H1 (cell line): Measurements from ENCODE around the gene LTA4H. TPM values are rescaled to one million over a fixed set of nuclear protein-coding genes. Genes with fewer than 3 reads are reported as not detected.

Source experiments
- CTCF ChIA-PET: fragments of 300-600 bp; sonication (Branson Sonifier 250); formaldehyde crosslinking; loops from one replicate; lab custom pipeline; 2021; ENCODE audit not compliant: partially characterized antibody; lab: Charles Lee
- POLR2A ChIA-PET: fragments of 300-600 bp; sonication (Branson Sonifier 250); formaldehyde crosslinking; loops from one replicate; lab custom pipeline; 2021; ENCODE audit warnings: inconsistent platforms; ENCODE audit not compliant: partially characterized antibody; lab: Charles Lee
- DNase-seq, 2 experiments: peaks; one replicate each; pipeline versions ENCODE4 v3.0.0 to v3.0.0-alpha.2; 2010 to 2022; ENCODE audit warnings: low spot score in 2 of 2, low read depth in 1 of 2, mixed read lengths in 1 of 2
- FAIRE-seq: peaks from 2 replicates; lab custom pipeline; 2011; peaks lifted over from hg19 to GRCh38; lab: Jason Lieb, UNC
- H2AFZ ChIP-seq: 2 replicates; pipeline ENCODE4 v1.8.1; 2012; ENCODE audit warnings: low read length, inconsistent platforms
- H2AK5ac ChIP-seq: 2 replicates; pipeline ENCODE4 v1.6.1; 2013; ENCODE audit warnings: low read depth, low read length
- H2BK120ac ChIP-seq: replicated peaks from 2 replicates; pipeline ENCODE3; 2013; ENCODE audit warnings: low read depth, low read length, inconsistent platforms
- H2BK12ac ChIP-seq: 2 replicates; pipeline ENCODE4 v1.6.1; 2013; ENCODE audit warnings: low read depth, low read length
- H2BK15ac ChIP-seq: 2 replicates; pipeline ENCODE4 v1.6.1; 2013; ENCODE audit warnings: low read length
- H2BK20ac ChIP-seq: 2 replicates; pipeline ENCODE4 v1.6.1; 2013; ENCODE audit warnings: low read length
- H2BK5ac ChIP-seq: 2 replicates; pipeline ENCODE4 v1.6.1; 2013; ENCODE audit warnings: low read depth, low read length
- H3K14ac ChIP-seq: 2 replicates; pipeline ENCODE4 v1.6.1; 2013; ENCODE audit warnings: inconsistent platforms; ENCODE audit not compliant: insufficient read length
- H3K18ac ChIP-seq: 2 replicates; pipeline ENCODE4 v1.6.1; 2013; ENCODE audit warnings: low read length; ENCODE audit errors: extremely low read depth
- H3K23ac ChIP-seq: 2 replicates; pipeline ENCODE4 v1.6.1; 2013; ENCODE audit warnings: inconsistent platforms; ENCODE audit not compliant: insufficient read length
- H3K23me2 ChIP-seq: 2 replicates; pipeline ENCODE4 v1.6.1; 2013; ENCODE audit warnings: low read depth, low read length
- H3K27ac ChIP-seq: 2 replicates; pipeline ENCODE4 v1.6.1; 2011; ENCODE audit warnings: low read depth, low read length, inconsistent platforms
- H3K27me3 ChIP-seq, 4 experiments: replicated peaks in 1 of 4; 1 replicate in 1 of 4; 2 replicates in 3 of 4; pipeline versions ENCODE4 v1.6.1 to v1.8.1; 2011 to 2013; ENCODE audit warnings: low read length in 3 of 4, mild to moderate bottlenecking in 3 of 4, inconsistent platforms in 2 of 4, mixed read lengths in 2 of 4, moderate library complexity in 1 of 4; ENCODE audit not compliant: control insufficient read depth in 3 of 4, insufficient read depth in 3 of 4; ENCODE audit errors: extremely low read depth in 1 of 4
- H3K36me3 ChIP-seq, 4 experiments: 2 replicates each; pipeline versions ENCODE4 v1.6.1 to v1.8.1; 2011 to 2013; ENCODE audit warnings: mild to moderate bottlenecking in 4 of 4, low read length in 3 of 4, moderate library complexity in 2 of 4, control low read depth in 1 of 4, inconsistent platforms in 1 of 4; ENCODE audit not compliant: insufficient read depth in 4 of 4, control insufficient read depth in 2 of 4
- H3K4ac ChIP-seq: replicated peaks from 2 replicates; pipeline ENCODE3; 2013; ENCODE audit warnings: low read length, low read depth, mixed read lengths, inconsistent platforms; ENCODE audit not compliant: insufficient read length
- H3K4me1 ChIP-seq, 4 experiments: replicated peaks in 1 of 4; 1 replicate in 1 of 4; 2 replicates in 3 of 4; pipeline versions ENCODE4 v1.6.1 to v1.8.1; 2011 to 2013; ENCODE audit warnings: low read length in 3 of 4, inconsistent platforms in 2 of 4, mixed read lengths in 1 of 4; ENCODE audit not compliant: insufficient read depth in 4 of 4, control insufficient read depth in 3 of 4
- H3K4me2 ChIP-seq, 2 experiments: 2 replicates each; pipeline versions ENCODE4 v1.6.1 to v1.8.1; 2011 to 2013; ENCODE audit warnings: low read depth in 2 of 2, low read length in 2 of 2, control low read depth in 1 of 2, inconsistent platforms in 1 of 2, mild to moderate bottlenecking in 1 of 2; ENCODE audit not compliant: insufficient read depth in 1 of 2
- H3K4me3 ChIP-seq, 4 experiments: fragments of 200-600, 300-600 bp in 1 of 4; sonication (generic), shearing (Covaris generic), sonication (Bioruptor Twin) in 1 of 4; 2 replicates each; pipeline versions ENCODE4 v1.5.1 to v1.8.1; 2011 to 2016; ENCODE audit warnings: low read length in 4 of 4, low read depth in 3 of 4, control low read depth in 2 of 4, inconsistent platforms in 2 of 4, mild to moderate bottlenecking in 2 of 4, mixed read lengths in 1 of 4, moderate library complexity in 1 of 4; ENCODE audit not compliant: insufficient read depth in 2 of 4; ENCODE audit errors: extremely low read depth in 1 of 4
- H3K56ac ChIP-seq: replicated peaks from 2 replicates; pipeline ENCODE3; 2013; ENCODE audit warnings: low read depth, mild to moderate bottlenecking, mixed read lengths, low read length, inconsistent platforms; ENCODE audit not compliant: insufficient read length
- H3K79me1 ChIP-seq: 2 replicates; pipeline ENCODE4 v1.6.1; 2013; ENCODE audit warnings: low read depth, low read length, control low read depth
- H3K79me2 ChIP-seq, 2 experiments: 2 replicates each; pipeline versions ENCODE4 v1.6.1 to v1.8.1; 2012 to 2013; ENCODE audit warnings: low read length in 2 of 2, mild to moderate bottlenecking in 2 of 2, inconsistent platforms in 1 of 2; ENCODE audit not compliant: insufficient read depth in 2 of 2, control insufficient read depth in 1 of 2
- H3K9ac ChIP-seq, 4 experiments: replicated peaks in 1 of 4; 1 replicate in 1 of 4; 2 replicates in 3 of 4; pipeline versions ENCODE4 v1.6.1 to v1.8.1; 2011 to 2013; ENCODE audit warnings: low read depth in 3 of 4, low read length in 3 of 4, control low read depth in 2 of 4, mild to moderate bottlenecking in 2 of 4, moderate library complexity in 2 of 4, inconsistent platforms in 1 of 4; ENCODE audit errors: extremely low read depth in 1 of 4
- H3K9me3 ChIP-seq, 2 experiments: 2 replicates each; pipeline versions ENCODE4 v1.6.1 to v1.8.1; 2012 to 2013; ENCODE audit warnings: mild to moderate bottlenecking in 2 of 2, moderate library complexity in 2 of 2, control low read depth in 1 of 2, inconsistent platforms in 1 of 2, low read depth in 1 of 2, low read length in 1 of 2, mixed read lengths in 1 of 2; ENCODE audit not compliant: insufficient read depth in 2 of 2
- H4K20me1 ChIP-seq, 2 experiments: replicated peaks in 1 of 2; 2 replicates each; pipeline versions ENCODE3 to v1.8.1; 2011 to 2013; ENCODE audit warnings: inconsistent platforms in 2 of 2, low read length in 2 of 2, mild to moderate bottlenecking in 1 of 2; ENCODE audit not compliant: insufficient read depth in 2 of 2, control insufficient read depth in 1 of 2
- H4K5ac ChIP-seq: 2 replicates; pipeline ENCODE4 v1.6.1; 2013; ENCODE audit warnings: low read length, low read depth, mixed read lengths, inconsistent platforms; ENCODE audit not compliant: insufficient read length
- H4K8ac ChIP-seq: 2 replicates; pipeline ENCODE4 v1.8.0; 2013; ENCODE audit warnings: mild to moderate bottlenecking, moderate library complexity, low read length, inconsistent platforms; ENCODE audit not compliant: insufficient read depth; ENCODE audit errors: extremely low read depth
- H4K91ac ChIP-seq: replicated peaks from 2 replicates; pipeline ENCODE3; 2013; ENCODE audit warnings: low read length, mixed read lengths, inconsistent platforms; ENCODE audit not compliant: insufficient read length
- SIN3A ChIP-seq, 2 experiments: IDR thresholded peaks in 1 of 2; conservative IDR thresholded peaks in 1 of 2; 2 replicates each; pipeline ENCODE4 v1.6.1; 2011 to 2012; ENCODE audit warnings: low read length in 2 of 2, improper control_type of control experiment in 1 of 2, low read depth in 1 of 2, mild to moderate bottlenecking in 1 of 2
- WGBS, 2 experiments: shearing (Covaris generic) in 1 of 2; methylation state at CpG; one replicate each; pipeline versions ENCODE4 v1.1.6 to v1.1.7; 2013 to 2015; ENCODE audit warnings: low lambda C conversion rate in 2 of 2, mixed read lengths in 2 of 2, inconsistent platforms in 1 of 2, low coverage in 1 of 2, missing lambda C conversion rate in 1 of 2; ENCODE audit not compliant: insufficient replicate concordance in 2 of 2, insufficient coverage in 1 of 2, insufficient read length in 1 of 2; ENCODE audit errors: extremely low coverage in 1 of 2, missing lambda C conversion rate in 1 of 2; 5-methylcytosine and 5-hydroxymethylcytosine counted together
- polyA plus RNA-seq, 7 experiments: library from polyadenylated mRNA; depleted of rRNA in 3 of 7; stranded (reverse) in 5 of 7; unstranded in 2 of 7; fragments of >200 nt in 5 of 7; fragments of 200-250 nt in 2 of 7; gene quantifications; 1 replicate in 5 of 7; 2 replicates in 1 of 7; 4 replicates in 1 of 7; pipeline versions ENCODE4 v1.2.1 to v1.2.3, GENCODE V29; 2011 to 2013; ENCODE audit warnings: missing spikeins in 2 of 7, mixed read lengths in 2 of 7
- total RNA-seq: library from RNA; stranded (reverse); fragmentation: NEBNext Ultra II Directional; extraction: Animal tissue kit (Norgen Biotek cat#: 25700); gene quantifications from 2 replicates; pipeline ENCODE4 v1.2.1, GENCODE V29; 2021

LTA4H gene
- total and polyA plus RNA-seq, 2 of the 8 experiments (the other 6 are each of a cell fraction or from before 2014, with no cell fraction given) = 106 to 167 TPM

GRCh38 chr12:96056646-96057455, 21.5 kb upstream of the LTA4H start:
- Histone ChIP-seq H4K8ac (no peak overlapping the region), H4K91ac (no peak overlapping the region), H3K4me3 (no peak overlapping the region), H4K5ac (no peak overlapping the region), H3K14ac (no peak overlapping the region), H2BK120ac (no peak overlapping the region), H3K4ac (no peak overlapping the region), H2AFZ (no peak overlapping the region), H3K4me2 (no peak overlapping the region), H2BK15ac (no peak overlapping the region), H3K79me1 (no peaks in the 10 kb centered on the region), H2BK5ac (no peak overlapping the region), H2AK5ac (no peak overlapping the region), H3K27ac (no peak overlapping the region), H3K18ac (no peak overlapping the region), H2BK20ac (no peak overlapping the region), H3K9ac (no peak overlapping the region), H3K23ac (no peak overlapping the region), H3K36me3 (no peaks in the 10 kb centered on the region), H3K4me1 (no peaks in the 10 kb centered on the region), H4K20me1 (no peaks in the 10 kb centered on the region), H3K79me2 (no peaks in the 10 kb centered on the region), H3K23me2 (no peaks in the 10 kb centered on the region), H3K56ac (no peak overlapping the region), H3K9me3 (no peaks in the 10 kb centered on the region), H3K27me3 (no peaks in the 10 kb centered on the region), H2BK12ac (no peak overlapping the region)
- WGBS, 2 experiments = 89% methylated on average over 8 of the region's 8 CpGs; no CpG with 5 or more reads in 1 of the 2 experiments
- CTCF ChIA-PET = interaction anchor here (0.6 to 2.4 kb wide), 8 partner anchors 11 to 459 kb away, joined by 3 to 17 read pairs (median 4); no protein-coding TSS in a partner anchor
- DNase-seq (no peak), FAIRE-seq (no peak)
- POLR2A ChIA-PET = no interaction called here
- no peak for TF ChIP-seq SIN3A (conservative IDR thresholded peaks at IDR 0.05 in 1 of 2, IDR thresholded peaks at IDR 0.05 in 1 of 2; ENCODE audit: low read depth in 1 of 2, low read length in 2 of 2)
